ENCODE data around the gene GPR55. TPM values are rescaled to one million over a fixed set of nuclear protein-coding genes. Genes with fewer than 3 reads are reported as not detected.

Gene GPR55
- total and polyA plus RNA-seq, 2 donors (not counting 1 experiment from before 2014, with no cell fraction given), result 3.0 to 4.1 TPM

DNA sequence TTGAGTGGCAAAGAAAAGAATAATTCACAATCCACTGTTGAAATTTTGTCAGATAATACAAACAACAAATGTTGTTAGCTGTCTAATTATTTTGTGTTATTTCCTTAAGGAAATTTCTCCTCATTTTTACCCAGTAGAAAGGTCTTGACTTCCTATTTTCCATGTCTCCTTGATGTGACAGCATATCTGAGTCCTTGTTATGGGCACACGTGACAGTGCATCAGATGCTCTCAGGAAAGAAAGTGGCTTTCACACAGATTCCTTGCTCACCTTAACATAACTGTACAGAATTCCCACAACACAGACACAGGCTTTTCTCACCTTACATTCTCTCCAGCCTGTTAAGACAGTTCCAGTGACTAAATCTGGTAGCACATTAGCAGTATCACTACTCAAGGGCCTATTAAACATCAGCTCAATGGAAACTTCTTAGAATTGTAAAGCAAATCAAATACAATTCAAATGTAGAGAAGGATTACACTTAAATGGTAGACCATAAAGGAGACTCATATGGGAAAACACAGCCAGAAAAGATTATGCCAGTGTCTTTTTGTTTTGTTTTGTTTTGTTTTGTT lies 30.2 kb upstream of the GPR55 start:
- Mint-ChIP-seq H3K9me3 (ENCODE audit: insufficient read depth) (no peaks in the 10 kb centered on the region), H3K4me3 (no peak overlapping the region), H3K27me3 (peaks cover 48% of the 10 kb centered on the region), H3K4me1 (peaks cover 11% of the 10 kb centered on the region), H3K27ac (no peak overlapping the region)
- Histone ChIP-seq H3K4me1 (ENCODE audit: control insufficient read depth in 2 of 2, insufficient read depth in 2 of 2, low read length in 2 of 2) (peaks cover 12 to 16% of the 10 kb centered on the region in 2 donors), H3K79me2 (ENCODE audit: control insufficient read depth, insufficient read depth, low read length) (no peaks in the 10 kb centered on the region), H3K27ac (ENCODE audit: low read length in 2 of 2) (no peak overlapping the region), H2AFZ (ENCODE audit: insufficient read depth, low read depth, low read length, poor library complexity, severe bottlenecking) (no peak overlapping the region), H4K20me1 (ENCODE audit: control insufficient read depth, insufficient read depth, low read length, poor library complexity, severe bottlenecking) (no peaks in the 10 kb centered on the region), H3K4me2 (replicated peaks; ENCODE audit: low read depth, low read length, poor library complexity, severe bottlenecking) (no peak overlapping the region), H3K9me3 (ENCODE audit: control extremely low read depth in 1 of 3, control insufficient read depth in 2 of 3, insufficient read depth in 1 of 3, low read length in 2 of 3) (no peaks in the 10 kb centered on the region), H3K27me3 (replicated peaks in 1 of 4; ENCODE audit: control extremely low read depth in 1 of 4, control insufficient read depth in 3 of 4, insufficient read depth in 4 of 4, low read length in 3 of 4) (peaks cover 2 to 44% (median 26%) of the 10 kb centered on the region in 4 experiments), H3K4me3 (ENCODE audit: control extremely low read depth in 1 of 5, extremely low read depth in 1 of 5, insufficient read depth in 1 of 5, low read depth in 2 of 5, low read length in 4 of 5) (no peak overlapping the region), H3K36me3 (replicated peaks in 1 of 2; ENCODE audit: control extremely low read depth in 1 of 2, control insufficient read depth in 1 of 2, extremely low read depth in 1 of 2, insufficient read depth in 2 of 2, low read length in 1 of 2) (no peaks in the 10 kb centered on the region), H3K9ac (ENCODE audit: low read length) (no peak overlapping the region)
- POLR2A ChIA-PET, result no interaction called here
- CTCF ChIA-PET, result interaction anchor here (1.9 kb wide), 1 partner anchor 32 kb away, joined by 8 read pairs; no protein-coding TSS in a partner anchor
- 91% methylated on average over 1 of the region's 1 CpG for WGBS (ENCODE audit: insufficient coverage)
- DNase-seq (no peak), ATAC-seq (ENCODE audit: low read depth) (no peak)
- TF ChIP-seq, protein P1, sequence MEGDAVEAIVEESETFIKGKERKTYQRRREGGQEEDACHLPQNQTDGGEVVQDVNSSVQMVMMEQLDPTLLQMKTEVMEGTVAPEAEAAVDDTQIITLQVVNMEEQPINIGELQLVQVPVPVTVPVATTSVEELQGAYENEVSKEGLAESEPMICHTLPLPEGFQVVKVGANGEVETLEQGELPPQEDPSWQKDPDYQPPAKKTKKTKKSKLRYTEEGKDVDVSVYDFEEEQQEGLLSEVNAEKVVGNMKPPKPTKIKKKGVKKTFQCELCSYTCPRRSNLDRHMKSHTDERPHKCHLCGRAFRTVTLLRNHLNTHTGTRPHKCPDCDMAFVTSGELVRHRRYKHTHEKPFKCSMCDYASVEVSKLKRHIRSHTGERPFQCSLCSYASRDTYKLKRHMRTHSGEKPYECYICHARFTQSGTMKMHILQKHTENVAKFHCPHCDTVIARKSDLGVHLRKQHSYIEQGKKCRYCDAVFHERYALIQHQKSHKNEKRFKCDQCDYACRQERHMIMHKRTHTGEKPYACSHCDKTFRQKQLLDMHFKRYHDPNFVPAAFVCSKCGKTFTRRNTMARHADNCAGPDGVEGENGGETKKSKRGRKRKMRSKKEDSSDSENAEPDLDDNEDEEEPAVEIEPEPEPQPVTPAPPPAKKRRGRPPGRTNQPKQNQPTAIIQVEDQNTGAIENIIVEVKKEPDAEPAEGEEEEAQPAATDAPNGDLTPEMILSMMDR (IDR thresholded peaks at IDR 0.05), result no peak
- no peak for TF ChIP-seq EZH2 (IDR thresholded peaks at IDR 0.05; ENCODE audit: borderline replicate concordance, insufficient read depth, low read depth, low read length, poor library complexity, severe bottlenecking)
- intact Hi-C loops (cut with micrococcal nuclease), result no loop called here

DNA sequence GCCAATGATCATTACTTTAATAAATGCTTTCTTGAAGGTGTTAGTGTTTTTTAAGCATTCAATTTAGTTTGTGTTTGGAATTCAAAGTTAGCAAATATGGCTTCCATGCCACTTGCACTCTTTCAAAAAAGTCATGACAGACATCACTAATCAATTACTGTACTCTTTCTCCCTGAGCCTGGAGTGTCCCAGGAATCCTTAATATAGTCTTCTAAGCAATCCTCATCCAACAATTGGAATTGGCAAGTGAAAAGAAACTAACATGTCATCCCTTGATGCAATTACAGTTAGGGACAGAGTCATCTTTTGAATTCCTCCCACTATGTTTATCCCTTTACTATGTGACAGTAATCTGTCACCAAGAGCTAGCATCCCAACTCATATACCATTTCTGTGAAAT lies 29.7 kb upstream of the GPR55 start:
- intact Hi-C loops (cut with micrococcal nuclease), result no loop called here
- no peak for ATAC-seq (ENCODE audit: low read depth)

More for the DNA sequence above, 29.7 kb upstream of the GPR55 start:
- Histone ChIP-seq H2AFZ (ENCODE audit: insufficient read depth, low read depth, low read length, poor library complexity, severe bottlenecking) (no peak overlapping the region), H3K4me3 (ENCODE audit: control extremely low read depth in 1 of 5, extremely low read depth in 1 of 5, insufficient read depth in 1 of 5, low read depth in 2 of 5, low read length in 4 of 5) (no peak overlapping the region), H3K4me2 (replicated peaks; ENCODE audit: low read depth, low read length, poor library complexity, severe bottlenecking) (no peak overlapping the region), H3K79me2 (ENCODE audit: control insufficient read depth, insufficient read depth, low read length) (no peaks in the 10 kb centered on the region), H3K4me1 (ENCODE audit: control insufficient read depth in 2 of 2, insufficient read depth in 2 of 2, low read length in 2 of 2) (peaks cover 12 to 16% of the 10 kb centered on the region in 2 donors), H3K9me3 (ENCODE audit: control extremely low read depth in 1 of 3, control insufficient read depth in 2 of 3, insufficient read depth in 1 of 3, low read length in 2 of 3) (no peaks in the 10 kb centered on the region), H3K27ac (ENCODE audit: low read length in 2 of 2) (no peak overlapping the region), H3K36me3 (replicated peaks in 1 of 2; ENCODE audit: control extremely low read depth in 1 of 2, control insufficient read depth in 1 of 2, extremely low read depth in 1 of 2, insufficient read depth in 2 of 2, low read length in 1 of 2) (no peaks in the 10 kb centered on the region), H4K20me1 (ENCODE audit: control insufficient read depth, insufficient read depth, low read length, poor library complexity, severe bottlenecking) (no peaks in the 10 kb centered on the region), H3K9ac (ENCODE audit: low read length) (no peak overlapping the region), H3K27me3 (replicated peaks in 1 of 4; ENCODE audit: control extremely low read depth in 1 of 4, control insufficient read depth in 3 of 4, insufficient read depth in 4 of 4, low read length in 3 of 4) (peaks cover 2 to 40% (median 25%) of the 10 kb centered on the region in 4 experiments)
- H3K27ac Mint-ChIP-seq, result no peak overlapping the region
- POLR2A ChIA-PET, result no interaction called here
- H3K4me3 Mint-ChIP-seq, result no peak overlapping the region
- H3K27me3 Mint-ChIP-seq, result peaks cover 47% of the 10 kb centered on the region
- TF ChIP-seq, protein P1 (IDR thresholded peaks at IDR 0.05), result no peak
- no peak for TF ChIP-seq EZH2 (IDR thresholded peaks at IDR 0.05; ENCODE audit: borderline replicate concordance, insufficient read depth, low read depth, low read length, poor library complexity, severe bottlenecking)
- CTCF ChIA-PET, result interaction anchor here (2.0 kb wide), 1 partner anchor 32 kb away, joined by 5 read pairs; no protein-coding TSS in a partner anchor
- DNase-seq, result no peak
- H3K9me3 Mint-ChIP-seq (ENCODE audit: insufficient read depth), result no peaks in the 10 kb centered on the region
- peaks cover 11% of the 10 kb centered on the region for H3K4me1 Mint-ChIP-seq

All from B cell (primary cell).